Type B pancreatic cell (in vitro differentiated cells): Measurements from ENCODE around the gene DPEP2. TPM values are rescaled to one million over a fixed set of nuclear protein-coding genes. Genes with fewer than 3 reads are reported as not detected.

ENCODE experiments used
- DNase-seq: peaks from one replicate; pipeline ENCODE4 v3.0.0; 2021; ENCODE audit warnings: mixed read lengths; ENCODE audit not compliant: unreplicated experiment; ENCODE audit errors: extremely low spot score
- H3K27ac Mint-ChIP-seq: 2 replicates; pipeline ENCODE4 v1.8.0; 2021; ENCODE audit warnings: mild to moderate bottlenecking, mixed read lengths
- H3K27me3 Mint-ChIP-seq: 2 replicates; pipeline ENCODE4 v1.8.0; 2021; ENCODE audit warnings: mixed read lengths
- H3K36me3 Mint-ChIP-seq: 2 replicates; pipeline ENCODE4 v1.8.0; 2021; ENCODE audit warnings: mixed read lengths
- H3K4me1 Mint-ChIP-seq: one replicate; pipeline ENCODE4 v1.8.0; 2021; ENCODE audit warnings: mixed read lengths; ENCODE audit not compliant: unreplicated experiment
- H3K4me3 Mint-ChIP-seq: 2 replicates; pipeline ENCODE4 v1.8.0; 2021; ENCODE audit warnings: mild to moderate bottlenecking, mixed read lengths
- H3K9me3 Mint-ChIP-seq: 2 replicates; pipeline ENCODE4 v1.8.0; 2021; ENCODE audit warnings: mixed read lengths
- total RNA-seq: library from RNA; stranded (reverse); gene quantifications from 2 replicates; pipeline ENCODE4 v1.2.1, GENCODE V29; 2021; ENCODE audit warnings: low replicate concordance
- TF ChIP-seq, protein P1 (sequence below): fragments of 200-600 bp; sonication (generic); conservative IDR thresholded peaks from 2 replicates; pipeline ENCODE4 v1.5.0; 2021; ENCODE audit warnings: antibody characterized with exemption, mild to moderate bottlenecking

Gene DPEP2
- total RNA-seq, 1 donor from 2014 or later, result not detected

DNA sequence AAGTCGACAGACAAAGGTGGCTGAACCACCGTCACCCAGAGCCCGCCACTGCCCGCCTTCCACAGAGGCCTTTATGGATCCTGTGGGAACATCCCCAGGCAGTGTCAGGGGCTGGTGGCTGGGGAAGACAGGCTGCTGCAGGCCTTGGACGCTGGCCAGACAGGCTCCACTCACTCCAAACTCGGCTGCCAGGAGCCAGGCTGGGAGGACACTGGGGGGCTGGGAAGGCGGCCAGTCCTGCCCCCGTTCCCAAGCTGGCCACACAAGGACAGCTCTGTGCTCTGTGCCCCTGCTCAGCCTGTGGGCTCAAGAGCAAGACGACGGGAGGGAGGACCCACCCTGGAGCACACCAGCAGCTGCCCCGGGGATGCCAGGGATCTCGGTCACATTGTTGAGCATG is 47.8 kb downstream of the DPEP2 start:
- Mint-ChIP-seq H3K4me1 (no peaks in the 10 kb centered on the region), H3K9me3 (no peaks in the 10 kb centered on the region), H3K27ac (no peak overlapping the region), H3K27me3 (no peaks in the 10 kb centered on the region), H3K36me3 (no peaks in the 10 kb centered on the region), H3K4me3 (no peak overlapping the region)
- DNase-seq, result no peak
- TF ChIP-seq, protein P1, sequence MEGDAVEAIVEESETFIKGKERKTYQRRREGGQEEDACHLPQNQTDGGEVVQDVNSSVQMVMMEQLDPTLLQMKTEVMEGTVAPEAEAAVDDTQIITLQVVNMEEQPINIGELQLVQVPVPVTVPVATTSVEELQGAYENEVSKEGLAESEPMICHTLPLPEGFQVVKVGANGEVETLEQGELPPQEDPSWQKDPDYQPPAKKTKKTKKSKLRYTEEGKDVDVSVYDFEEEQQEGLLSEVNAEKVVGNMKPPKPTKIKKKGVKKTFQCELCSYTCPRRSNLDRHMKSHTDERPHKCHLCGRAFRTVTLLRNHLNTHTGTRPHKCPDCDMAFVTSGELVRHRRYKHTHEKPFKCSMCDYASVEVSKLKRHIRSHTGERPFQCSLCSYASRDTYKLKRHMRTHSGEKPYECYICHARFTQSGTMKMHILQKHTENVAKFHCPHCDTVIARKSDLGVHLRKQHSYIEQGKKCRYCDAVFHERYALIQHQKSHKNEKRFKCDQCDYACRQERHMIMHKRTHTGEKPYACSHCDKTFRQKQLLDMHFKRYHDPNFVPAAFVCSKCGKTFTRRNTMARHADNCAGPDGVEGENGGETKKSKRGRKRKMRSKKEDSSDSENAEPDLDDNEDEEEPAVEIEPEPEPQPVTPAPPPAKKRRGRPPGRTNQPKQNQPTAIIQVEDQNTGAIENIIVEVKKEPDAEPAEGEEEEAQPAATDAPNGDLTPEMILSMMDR, result no peak

DNA sequence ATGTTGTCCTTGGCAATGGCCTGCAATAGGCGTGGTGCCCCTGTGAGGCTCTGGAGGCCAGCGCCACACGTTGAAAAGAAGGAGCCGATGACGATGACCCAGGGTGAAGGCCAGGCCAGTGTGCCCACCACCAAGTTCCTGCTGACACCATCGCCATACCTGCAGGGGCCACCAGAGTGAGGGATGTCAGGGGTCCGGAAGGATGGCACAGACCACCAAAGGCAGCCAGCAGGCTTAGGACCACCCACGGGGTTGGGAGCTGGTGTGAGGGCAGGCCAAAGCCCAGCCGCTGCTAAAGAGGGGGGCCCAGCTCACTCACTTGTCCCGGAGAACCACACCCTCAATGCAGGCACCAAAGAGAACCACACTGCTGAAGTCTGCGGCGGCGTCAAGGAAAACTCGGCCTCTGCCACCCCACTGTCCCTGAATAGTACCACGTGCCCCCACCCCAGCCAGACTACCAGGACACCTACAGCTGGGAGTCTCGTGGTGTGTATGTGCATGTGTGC is 48.9 kb downstream of the DPEP2 start:
- no peaks in the 10 kb centered on the region for H3K4me1 Mint-ChIP-seq
- DNase-seq, result no peak
- no peak overlapping the region for H3K4me3 Mint-ChIP-seq
- no peaks in the 10 kb centered on the region for H3K27me3 Mint-ChIP-seq
- TF ChIP-seq, protein P1, result no peak
- no peaks in the 10 kb centered on the region for H3K36me3 Mint-ChIP-seq
- no peaks in the 10 kb centered on the region for H3K9me3 Mint-ChIP-seq
- no peak overlapping the region for H3K27ac Mint-ChIP-seq

DNA sequence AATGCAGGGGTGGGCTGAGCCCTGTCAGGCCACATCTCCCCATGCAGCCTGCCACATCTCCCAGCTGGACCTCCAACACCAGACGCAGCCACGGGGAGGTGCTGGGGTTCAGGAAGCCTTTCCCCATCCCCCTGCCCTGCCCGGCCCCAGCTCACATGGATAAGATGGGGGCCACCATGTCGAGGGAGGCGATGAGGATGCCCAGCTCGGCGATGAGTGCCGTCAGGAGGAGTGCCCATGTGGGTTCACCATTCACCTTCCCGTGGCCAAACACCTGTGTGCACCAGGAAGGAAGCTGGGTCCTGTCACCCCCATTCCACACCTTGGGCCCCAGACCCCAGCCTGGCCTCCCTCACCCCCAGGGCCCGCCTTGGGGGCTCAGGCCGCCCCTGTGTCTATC is 49.6 kb downstream of the DPEP2 start:
- DNase-seq, result no peak

DNA sequence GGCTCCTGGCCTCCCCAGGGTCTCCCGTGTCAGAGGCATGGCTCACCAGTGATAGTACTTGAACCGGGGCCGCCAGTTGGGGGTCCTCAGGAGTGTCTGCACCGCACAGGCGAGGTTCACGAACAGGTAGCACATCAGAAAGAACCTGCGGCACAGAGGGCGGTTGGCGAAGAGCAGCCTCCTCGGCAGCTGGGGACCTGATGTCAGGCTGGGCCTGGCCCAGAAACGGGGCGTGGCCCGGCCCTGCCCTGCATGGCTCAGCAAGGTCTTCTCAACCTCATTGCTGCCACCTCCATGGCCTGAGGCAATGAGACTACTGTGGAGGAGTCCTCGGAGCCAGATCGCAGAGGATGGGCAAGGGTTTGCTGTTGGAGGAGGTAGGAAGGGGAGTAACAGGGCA is 51.3 kb downstream of the DPEP2 start:
- TF ChIP-seq, protein P1, result no peak
- Mint-ChIP-seq H3K9me3 (no peaks in the 10 kb centered on the region), H3K27me3 (no peaks in the 10 kb centered on the region), H3K4me1 (no peaks in the 10 kb centered on the region), H3K36me3 (no peaks in the 10 kb centered on the region), H3K27ac (no peak overlapping the region), H3K4me3 (no peak overlapping the region)
- no peak for DNase-seq

More for the DNA sequence above, 49.6 kb downstream of the DPEP2 start:
- H3K4me3 Mint-ChIP-seq, result no peak overlapping the region
- no peaks in the 10 kb centered on the region for H3K4me1 Mint-ChIP-seq
- TF ChIP-seq, protein P1, result no peak
- no peaks in the 10 kb centered on the region for H3K27me3 Mint-ChIP-seq
- no peak overlapping the region for H3K27ac Mint-ChIP-seq
- H3K36me3 Mint-ChIP-seq, result no peaks in the 10 kb centered on the region
- H3K9me3 Mint-ChIP-seq, result no peaks in the 10 kb centered on the region

DNA sequence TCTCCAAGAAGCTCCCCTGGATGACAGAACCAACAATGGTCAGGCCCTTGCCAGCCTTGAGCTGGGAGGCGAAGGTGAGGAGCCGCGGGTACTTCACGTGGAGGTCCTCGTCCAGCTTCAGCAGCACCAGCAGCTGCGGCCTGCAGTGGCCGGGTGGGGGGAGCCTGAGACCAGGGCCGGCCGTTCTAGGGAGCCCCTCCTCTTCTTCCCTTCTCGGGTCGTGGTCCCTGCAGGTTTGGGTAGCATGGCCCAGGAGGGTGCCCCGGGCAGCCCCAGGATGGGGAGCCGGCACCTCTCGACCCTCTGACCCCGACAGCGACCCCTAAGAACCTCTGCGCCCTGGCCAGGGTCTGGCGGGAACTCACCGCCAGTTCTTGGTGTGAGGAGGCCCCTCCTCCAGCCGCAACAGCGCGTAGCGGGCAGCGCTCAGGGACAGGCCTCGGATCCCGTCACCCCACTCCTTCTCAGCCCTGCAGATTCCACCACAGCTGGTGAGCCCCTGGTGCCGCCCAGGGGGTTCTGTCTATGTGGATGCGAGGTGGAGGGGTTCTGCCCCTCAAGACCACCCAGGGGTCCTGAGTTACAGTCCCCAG is 52.2 kb downstream of the DPEP2 start:
- no peak overlapping the region for H3K27ac Mint-ChIP-seq
- no peaks in the 10 kb centered on the region for H3K27me3 Mint-ChIP-seq
- H3K9me3 Mint-ChIP-seq, result no peaks in the 10 kb centered on the region
- no peak overlapping the region for H3K4me3 Mint-ChIP-seq
- peaks cover 3% of the 10 kb centered on the region for H3K4me1 Mint-ChIP-seq
- TF ChIP-seq, protein P1, result no peak
- no peaks in the 10 kb centered on the region for H3K36me3 Mint-ChIP-seq
- DNase-seq, result no peak

DNA sequence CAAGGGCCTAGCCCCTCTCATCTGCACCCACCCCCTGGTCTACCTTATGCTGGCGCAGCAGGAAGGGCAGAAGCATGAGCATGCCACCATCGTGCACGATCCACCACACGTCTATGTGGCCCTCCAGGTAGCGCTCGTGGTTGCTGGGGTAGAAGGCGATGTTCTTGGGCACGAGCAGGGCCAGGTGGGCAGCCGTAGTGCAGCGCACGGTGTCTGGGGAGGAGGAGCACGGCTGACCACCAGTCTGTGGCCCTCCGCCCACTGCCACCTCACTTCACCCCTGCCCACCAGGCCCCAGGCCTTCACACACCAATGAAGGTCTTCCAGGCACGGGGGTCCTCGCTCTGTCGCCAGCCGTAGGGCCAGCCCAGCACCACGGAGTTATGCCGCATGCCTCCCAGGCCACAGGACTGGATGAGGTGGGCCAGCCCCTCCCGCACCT is 53.1 kb downstream of the DPEP2 start:
- H3K4me1 Mint-ChIP-seq, result peaks cover 3% of the 10 kb centered on the region
- no peak overlapping the region for H3K4me3 Mint-ChIP-seq
- H3K27ac Mint-ChIP-seq, result no peak overlapping the region
- TF ChIP-seq, protein P1, result no peak
- H3K27me3 Mint-ChIP-seq, result no peaks in the 10 kb centered on the region
- no peaks in the 10 kb centered on the region for H3K9me3 Mint-ChIP-seq
- no peaks in the 10 kb centered on the region for H3K36me3 Mint-ChIP-seq
- DNase-seq, result no peak
